ENCODE measurements around the gene IL32.

IL32 gene

GRCh38 chr16:3115003-3115402 lies 49.6 kb downstream of the IL32 start:
- FAIRE-seq = no peak

GRCh38 chr16:3115561-3115960 lies 50.1 kb downstream of the IL32 start:
- DNase-seq (ENCODE audit: low spot score) (no peak), FAIRE-seq (no peak)

More at GRCh38 chr16:3115003-3115402, 49.6 kb downstream of the IL32 start:
- no peak for DNase-seq (ENCODE audit: low spot score)

- DNase-seq (ENCODE audit: low spot score) (no peak), FAIRE-seq (no peak)
Observed at GRCh38 chr16:3118204-3118790, 52.9 kb downstream of the IL32 start.

GRCh38 chr16:3118846-3119245 lies 53.4 kb downstream of the IL32 start:
- no peak for DNase-seq (ENCODE audit: low spot score)
- FAIRE-seq = no peak

All from urothelium cell line (cell line).